ENCODE data around the gene BHLHE41. TPM values are rescaled to one million over a fixed set of nuclear protein-coding genes. Genes with fewer than 3 reads are reported as not detected.

The BHLHE41 gene
- total and polyA plus RNA-seq, 2 of the 4 experiments (the other 2 are of a cell fraction): 0.72 to 3.8 TPM

GRCh38 chr12:26122681-26123481 lies 2.0 kb downstream of the BHLHE41 start:
- peak overlapping the region; percentile 18; the same call in 1 of the 2 replicates for H3K9ac ChIP-seq (ENCODE audit: low read depth, low read length)
- H3K27me3 ChIP-seq (ENCODE audit: control insufficient read depth, insufficient read depth, low read length): peaks cover 12% of the 10 kb centered on the region
- H3K56ac ChIP-seq (ENCODE audit: extremely low read depth, insufficient read depth, low read length): no peak overlapping the region
- dilution Hi-C loops (cut with HindIII; ENCODE audit: low sequenced_read_pairs, unreplicated experiment) (no loop called here), intact Hi-C loops (cut with micrococcal nuclease) (loop anchor here (2.0 to 5.0 kb wide), 2 partner anchors 104 to 312 kb away; no protein-coding TSS in a partner anchor), in situ Hi-C loops (cut with MboI; ENCODE audit: low sequenced_read_pairs) (loop anchor here (10.0 kb wide), 1 partner anchor 532 kb away; no protein-coding TSS in a partner anchor)
- H4K8ac ChIP-seq (ENCODE audit: low read depth in 2 of 2, low read length in 2 of 2): peak overlapping the region in 1 of 2 experiments; percentile 4; a peak in 1 of 4 replicates
- no peak overlapping the region for H2BK20ac ChIP-seq (ENCODE audit: low read depth, low read length)
- H3K4me1 ChIP-seq (ENCODE audit: control insufficient read depth, insufficient read depth, low read length): no peaks in the 10 kb centered on the region
- BruUV-seq (replicated peaks): no TSS peak
- H3K14ac ChIP-seq (replicated peaks; ENCODE audit: low read depth, low read length): 0 out of 2 replicates have a peak overlapping the region, but pooled peaks have one; percentile 6
- peak; percentile 40 for ATAC-seq (ENCODE audit: low read depth)
- peak overlapping the region; percentile 4 for H2BK5ac ChIP-seq (ENCODE audit: low read depth, low read length, poor library complexity, severe bottlenecking)
- peak overlapping the region; percentile 82 for H2AFZ ChIP-seq (replicated peaks; ENCODE audit: low read length, poor library complexity)
- H3K9me3 ChIP-seq (ENCODE audit: control insufficient read depth, insufficient read depth, low read length): no peaks in the 10 kb centered on the region
- peak overlapping the region; percentile 16; the same call in 1 of the 2 replicates for H3K27ac ChIP-seq (ENCODE audit: insufficient read depth, low read length)
- H3K23ac ChIP-seq (ENCODE audit: low read depth, low read length): peak overlapping the region; percentile 21; the same call in 1 of the 2 replicates
- no peak overlapping the region for H2BK120ac ChIP-seq (ENCODE audit: low read depth, low read length)
- peak overlapping the region; percentile 46 for H3K4me3 ChIP-seq (ENCODE audit: insufficient read depth, low read depth, low read length)
- H3K9me1 ChIP-seq (ENCODE audit: insufficient read depth, low read length): no peaks in the 10 kb centered on the region
- peak; percentile 79 for DNase-seq
- POLR2A ChIA-PET (ENCODE audit: unreplicated experiment): no interaction called here
- CTCF ChIA-PET: interaction anchor here (0.6 to 2.1 kb wide), 7 partner anchors 11 to 529 kb away, joined by 3 to 6 read pairs (median 5); no protein-coding TSS in a partner anchor
- no peaks in the 10 kb centered on the region for H3K79me1 ChIP-seq (ENCODE audit: low read depth in 1 of 2, low read length in 2 of 2)
- no peak overlapping the region for H2BK15ac ChIP-seq (ENCODE audit: low read depth, low read length)
- H4K20me1 ChIP-seq (ENCODE audit: insufficient read depth, low read length): no peaks in the 10 kb centered on the region
- H3K36me3 ChIP-seq (ENCODE audit: control insufficient read depth, insufficient read depth, low read length): no peaks in the 10 kb centered on the region
- peak overlapping the region; percentile 43 for H2AK9ac ChIP-seq (replicated peaks; ENCODE audit: low read depth, low read length, poor library complexity)
- no peak overlapping the region for H4K91ac ChIP-seq (ENCODE audit: insufficient read depth, low read depth, low read length)
- no peak overlapping the region for H2AK5ac ChIP-seq (ENCODE audit: low read depth, low read length)
- H3K4me2 ChIP-seq (ENCODE audit: low read depth, low read length): peak overlapping the region; percentile 82
- no peak overlapping the region for H3K4ac ChIP-seq (ENCODE audit: low read depth, low read length)
- H3K18ac ChIP-seq (ENCODE audit: low read depth, low read length): no peak overlapping the region
- 0% methylated on average over 15 of the region's 69 CpGs; no CpG with 5 or more reads in 1 of the 2 experiments for WGBS, 2 experiments (ENCODE audit: extremely low coverage in 2 of 2, insufficient read length in 1 of 2)
- no peak overlapping the region for H4K5ac ChIP-seq (ENCODE audit: low read depth, low read length)
- TF ChIP-seq MAZ (IDR thresholded peaks at IDR 0.05; ENCODE audit: borderline replicate concordance, low read depth, low read length) (no peak), RCOR1 (IDR thresholded peaks at IDR 0.05; ENCODE audit: insufficient replicate concordance, low read length) (no peak), RFX5 (IDR thresholded peaks at IDR 0.05; ENCODE audit: low read depth, low read length) (no peak), MAFK (IDR thresholded peaks at IDR 0.05; ENCODE audit: low read depth, low read length) (no peak), FOS (IDR thresholded peaks at IDR 0.05; ENCODE audit: low read depth, low read length) (no peak; the same call in 1 of the 2 replicates), NFE2L2 (IDR thresholded peaks at IDR 0.05; ENCODE audit: low read depth, low read length) (no peak), USF2 (IDR thresholded peaks at IDR 0.05; ENCODE audit: low read depth, low read length) (peak; percentile 68), BHLHE40 (IDR thresholded peaks at IDR 0.05; ENCODE audit: low read depth, low read length) (no peak), ELK1 (IDR thresholded peaks at IDR 0.05; ENCODE audit: borderline replicate concordance, low read depth, low read length) (no peak), CHD1 (IDR thresholded peaks at IDR 0.05; ENCODE audit: low read depth, low read length) (no peak), CTCF (conservative IDR thresholded peaks at IDR 0.05; ENCODE audit: low read depth, low read length) (peak; percentile 48), MXI1 (IDR thresholded peaks at IDR 0.05; ENCODE audit: borderline replicate concordance, low read depth, low read length) (0 out of 2 replicates have a peak, but pooled peaks have one; percentile 10), SMC3 (IDR thresholded peaks at IDR 0.05; ENCODE audit: low read depth, low read length) (peak; percentile 35)
